Measurements from ENCODE around the gene TGFBI.

Gene TGFBI

GRCh38 chr5:136099870-136100269 lies 71.1 kb downstream of the TGFBI start:
- DNase-seq, result no peak

DNA sequence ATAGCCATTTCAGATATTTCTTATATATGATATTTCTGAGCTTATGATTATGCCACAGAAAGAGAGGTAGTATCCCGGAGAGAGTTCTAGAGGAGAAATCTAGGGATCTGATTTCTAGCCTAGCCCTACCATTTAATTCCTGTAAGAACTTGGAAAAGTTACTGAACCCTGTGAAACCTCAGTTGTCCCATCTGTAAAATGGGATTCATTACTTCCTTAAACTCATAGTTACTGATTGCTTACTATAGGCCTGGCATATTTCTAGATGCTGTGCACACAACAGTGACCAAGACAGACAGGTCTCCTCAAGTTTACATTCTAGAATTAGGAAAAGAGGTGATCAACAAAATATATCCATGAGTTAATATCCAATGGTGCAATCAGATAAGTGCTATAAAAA lies 73.1 kb downstream of the TGFBI start:
- no peak for DNase-seq

GRCh38 chr5:136103118-136103517 lies 74.3 kb downstream of the TGFBI start:
- no peak for DNase-seq

DNA sequence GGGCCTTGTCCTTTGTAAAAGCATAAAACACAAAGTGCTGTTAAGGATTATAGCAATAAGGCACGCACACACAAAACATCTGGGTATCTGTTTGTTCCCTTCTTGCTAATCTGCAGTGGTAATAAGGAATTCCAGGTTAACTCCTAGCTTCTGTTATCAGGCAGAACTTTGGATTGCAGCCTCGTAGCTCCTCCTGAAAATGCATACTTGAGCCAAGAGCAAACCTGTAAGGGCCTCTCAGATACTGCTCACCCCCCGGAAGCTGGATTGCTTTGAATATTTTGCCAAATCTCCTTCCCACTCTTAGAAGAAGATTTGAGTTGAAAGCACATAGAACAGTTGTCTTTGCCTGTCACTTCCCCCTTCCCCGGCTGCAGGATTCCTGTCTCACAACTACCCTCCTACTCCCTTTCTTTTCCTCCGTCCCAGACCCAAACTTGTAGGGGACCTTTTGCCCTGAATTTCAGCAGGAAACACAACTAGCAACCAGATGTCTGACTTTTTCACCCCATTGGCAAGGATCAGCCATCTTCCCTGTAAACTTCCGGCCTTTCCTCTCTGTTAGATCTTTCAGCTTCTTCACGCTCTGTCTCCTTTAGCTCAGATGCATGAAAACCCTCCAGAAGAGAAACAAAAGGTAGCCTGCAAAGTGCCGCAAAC lies 75.6 kb downstream of the TGFBI start:
- no peak for DNase-seq

- DNase-seq, result no peak
Measured at GRCh38 chr5:136106351-136107031, 77.7 kb downstream of the TGFBI start.

DNA sequence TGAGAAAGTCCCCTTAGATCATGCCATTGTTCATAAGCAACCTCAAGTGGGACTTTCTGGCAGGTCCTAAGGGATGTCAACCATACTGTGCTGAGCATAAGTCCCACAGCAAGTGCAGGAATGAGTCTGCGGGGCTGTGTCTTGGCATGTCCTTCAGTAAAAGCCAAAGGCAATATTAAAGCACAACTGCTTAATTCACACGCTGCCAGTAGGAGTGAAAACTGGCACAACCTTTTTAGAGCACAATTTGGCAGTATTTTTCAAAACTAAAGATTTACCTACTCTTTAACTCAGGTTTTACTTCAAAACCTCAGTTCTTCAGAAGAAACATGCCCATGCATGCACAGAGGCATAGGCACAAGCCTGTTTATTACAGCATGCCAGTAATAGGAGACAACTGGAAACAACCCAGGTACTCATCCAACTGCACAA lies 79.4 kb downstream of the TGFBI start:
- no peak for DNase-seq

- DNase-seq, result no peak
Measured at GRCh38 chr5:136108766-136109165, 80.0 kb downstream of the TGFBI start.

DNA sequence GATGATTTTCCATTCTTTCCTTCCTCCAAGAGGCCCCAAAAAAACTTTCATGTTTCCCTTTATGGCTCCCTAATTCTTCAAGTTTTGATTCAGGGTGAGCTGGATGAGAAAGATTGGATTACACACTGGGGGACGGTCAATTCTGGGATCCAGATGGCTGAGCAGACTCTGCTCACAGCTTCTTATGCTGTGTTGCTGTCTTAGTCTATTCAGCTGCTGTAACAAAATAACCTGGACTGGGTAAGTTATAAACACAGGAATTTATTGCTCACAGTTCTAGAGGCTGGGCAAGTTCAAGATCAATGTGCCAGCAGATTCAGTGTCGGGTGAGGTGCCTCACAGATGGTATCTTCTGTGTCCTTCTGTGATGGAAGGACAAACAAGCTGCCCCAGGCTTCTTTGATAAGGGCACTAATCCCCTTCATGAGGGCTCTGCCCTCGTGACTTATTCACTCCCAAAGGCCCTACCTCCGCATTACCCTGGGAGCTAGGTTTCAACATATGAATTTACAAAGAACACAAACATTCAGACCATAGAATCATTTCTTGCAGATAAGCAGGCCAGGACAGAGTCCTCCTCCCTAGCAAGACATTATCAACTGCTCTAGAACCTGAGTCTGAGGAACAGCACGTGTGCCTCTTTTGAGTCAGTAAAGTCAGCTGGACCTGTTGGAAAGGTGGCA lies 80.8 kb downstream of the TGFBI start:
- DNase-seq, result no peak

Data from NCI-H1105 (cell line).